GM12878 (cell line): ENCODE measurements around the gene EAF2. TPM values are rescaled to one million over a fixed set of nuclear protein-coding genes. Genes with fewer than 3 reads are reported as not detected.

ENCODE experiments used
- ATAC-seq: fragments of 200-7000 bp; cut with Tn5 transposase; 3 replicates; pipeline ENCODE4 v1.9.1; 2020; ENCODE audit warnings: mild to moderate bottlenecking, moderate library complexity
- BruUV-seq: library from RNA; stranded (reverse); fragments of 400-500 nt; replicated peaks from 2 replicates; lab custom pipeline; 2021; lab: Mats Ljungman, UMichigan
- CTCF ChIA-PET: fragments of 300-600 bp; sonication (Branson Sonifier 250); formaldehyde crosslinking; extraction: SDS; loops from one replicate; lab custom pipeline; 2021; ENCODE audit warnings: inconsistent platforms; lab: Yijun Ruan, JAX
- POLR2A ChIA-PET: fragments of 350-600 bp; formaldehyde crosslinking; extraction: SDS; loops from one replicate; lab custom pipeline; 2021; ENCODE audit warnings: inconsistent platforms; lab: Charles Lee
- RAD21 ChIA-PET: fragments of 300-600 bp; sonication (Branson Sonifier 250); formaldehyde crosslinking; loops from one replicate; lab custom pipeline; 2023; ENCODE audit warnings: antibody characterized with exemption; ENCODE audit not compliant: unreplicated experiment; lab: Charles Lee
- SMC1A ChIA-PET: fragments of 300-600 bp; sonication (Branson Sonifier 250); formaldehyde crosslinking; loops from one replicate; lab custom pipeline; 2023; ENCODE audit not compliant: unreplicated experiment, uncharacterized antibody; lab: Charles Lee
- DNase-seq: peaks from one replicate; pipeline ENCODE4 v3.0.0-alpha.2; 2011; ENCODE audit warnings: low read depth, low spot score
- FAIRE-seq: peaks from 3 replicates; lab custom pipeline; 2011; peaks lifted over from hg19 to GRCh38; lab: Jason Lieb, UNC
- H2AFZ ChIP-seq: 2 replicates; pipeline ENCODE4 v1.6.0; 2011; ENCODE audit warnings: low read depth, low read length, control low read depth; ENCODE audit not compliant: control insufficient read depth
- H3K27ac ChIP-seq: 2 replicates; pipeline ENCODE4 v1.5.1; 2011; ENCODE audit warnings: control low read depth; ENCODE audit not compliant: control insufficient read depth, insufficient read depth
- H3K27me3 ChIP-seq, 2 experiments: replicated peaks in 1 of 2; 2 replicates each; pipeline versions ENCODE4 v1.6.0 to v1.6.1; 2011; ENCODE audit warnings: low read length in 1 of 2; ENCODE audit not compliant: control insufficient read depth in 2 of 2, insufficient read depth in 2 of 2
- H3K36me3 ChIP-seq, 2 experiments: 2 replicates each; pipeline ENCODE4 v1.5.1; 2011; ENCODE audit warnings: low read length in 1 of 2; ENCODE audit not compliant: control insufficient read depth in 2 of 2, insufficient read depth in 2 of 2
- H3K4me1 ChIP-seq: 2 replicates; pipeline ENCODE4 v1.6.1; 2011; ENCODE audit warnings: mild to moderate bottlenecking, low read length, moderate library complexity, mixed read lengths; ENCODE audit not compliant: control insufficient read depth, insufficient read depth
- H3K4me2 ChIP-seq: 2 replicates; pipeline ENCODE4 v1.6.0; 2011; ENCODE audit warnings: control low read depth; ENCODE audit not compliant: control insufficient read depth, insufficient read depth
- H3K4me3 ChIP-seq: fragments of 200-600 bp; sonication (generic); 2 replicates; pipeline ENCODE4 v1.5.1; 2016
- H3K79me2 ChIP-seq: 2 replicates; pipeline ENCODE4 v1.6.0; 2011; ENCODE audit warnings: low read length; ENCODE audit not compliant: control insufficient read depth, insufficient read depth
- H3K9ac ChIP-seq: 2 replicates; pipeline ENCODE4 v1.8.0; 2011; ENCODE audit warnings: low read length, control low read depth, mixed read lengths; ENCODE audit not compliant: control insufficient read depth, insufficient read depth
- H3K9me3 ChIP-seq: replicated peaks from 3 replicates; pipeline ENCODE4 v1.5.1; 2011; ENCODE audit warnings: mild to moderate bottlenecking, low read length; ENCODE audit not compliant: control insufficient read depth, insufficient read depth
- H4K20me1 ChIP-seq: 2 replicates; pipeline ENCODE4 v1.6.0; 2011; ENCODE audit not compliant: control insufficient read depth, insufficient read depth
- CEBPB ChIP-seq, 2 experiments: fragments of 150-350 bp in 1 of 2; IDR thresholded peaks; 2 replicates each; pipeline ENCODE4 v1.6.1; 2012 to 2014; ENCODE audit warnings: low read depth in 2 of 2, low read length in 2 of 2, borderline replicate concordance in 1 of 2, inconsistent platforms in 1 of 2
- JUND ChIP-seq: IDR thresholded peaks from 2 replicates; pipeline ENCODE4 v1.6.1; 2012; ENCODE audit warnings: low read depth, mild to moderate bottlenecking, low read length, improper control_type of control experiment, moderate library complexity
- MTA2 ChIP-seq: fragments of 450-650 bp; IDR thresholded peaks from 2 replicates; pipeline ENCODE4 v1.6.1; 2016; ENCODE audit warnings: low read depth, mild to moderate bottlenecking, moderate library complexity
- NR2C2 ChIP-seq: IDR thresholded peaks from 2 replicates; pipeline ENCODE4 v1.6.1; 2011; ENCODE audit warnings: borderline replicate concordance, low read depth; ENCODE audit not compliant: control insufficient read depth, insufficient read length
- RUNX3 ChIP-seq: IDR thresholded peaks from 2 replicates; pipeline ENCODE4 v1.6.1; 2012; ENCODE audit warnings: low read length, inconsistent platforms
- SMAD5 ChIP-seq: IDR thresholded peaks from 2 replicates; pipeline ENCODE4 v1.6.1; 2016; ENCODE audit warnings: antibody characterized with exemption, low read depth
- TBL1XR1 ChIP-seq: IDR thresholded peaks from 2 replicates; pipeline ENCODE4 v1.6.1; 2012; ENCODE audit warnings: low read depth, low read length, improper control_type of control experiment
- ZNF622 ChIP-seq: fragments of 450-650 bp; IDR thresholded peaks from 2 replicates; pipeline ENCODE4 v1.6.1; 2017; ENCODE audit warnings: mild to moderate bottlenecking, inconsistent platforms
- WGBS: methylation state at CpG from one replicate; pipeline ENCODE4 v1.1.6; 2016; ENCODE audit warnings: low lambda C conversion rate; ENCODE audit not compliant: insufficient replicate concordance, insufficient coverage; ENCODE audit errors: missing lambda C conversion rate; 5-methylcytosine and 5-hydroxymethylcytosine counted together
- in situ Hi-C: fragments of 300-500 bp; cut with MboI; formaldehyde crosslinking; loops from 9 replicates; pipeline ENCODE4 v1.14.3; 2018; ENCODE audit warnings: mixed read lengths
- intact Hi-C: fragments of 100-400 bp; cut with micrococcal nuclease; formaldehyde crosslinking; loops from one replicate; pipeline ENCODE4 v1.14.2; 2022; ENCODE audit not compliant: unreplicated experiment
- polyA plus RNA-seq, 11 experiments: library from polyadenylated mRNA; depleted of rRNA in 4 of 11; unstranded in 6 of 11; stranded (reverse) in 5 of 11; fragments of >200 nt; fragmentation: Nextera tagmentation in 4 of 11; fragmentation: Illumina TruSeq in 1 of 11; extraction: Ambion mirVana in 4 of 11; extraction: Trizol in 1 of 11; gene quantifications; 1 replicate in 1 of 11; 2 replicates in 10 of 11; pipeline versions ENCODE4 v1.2.1 to v1.2.3, GENCODE V29; 2011 to 2016; ENCODE audit warnings: inconsistent platforms in 2 of 11, missing spikeins in 2 of 11, low read depth in 1 of 11
- total RNA-seq, 4 experiments: library from RNA; depleted of rRNA in 3 of 4; stranded (reverse); fragments of >200 nt in 3 of 4; fragmentation: Illumina TruSeq in 1 of 4; extraction: Trizol in 1 of 4; gene quantifications; 2 replicates each; pipeline versions ENCODE4 v1.2.1 to v1.2.3, GENCODE V29; 2013 to 2021
- TF ChIP-seq, protein P1 (sequence below): IDR thresholded peaks from 2 replicates; pipeline ENCODE4 v1.6.1; 2011; ENCODE audit warnings: low read depth, mild to moderate bottlenecking, low read length, moderate library complexity, borderline replicate concordance; ENCODE audit errors: extremely low read depth
- TF ChIP-seq, protein P2 (sequence below): fragments of 450-650 bp; IDR thresholded peaks from 2 replicates; pipeline ENCODE4 v1.6.1; 2016; ENCODE audit warnings: mild to moderate bottlenecking

The EAF2 gene
- total and polyA plus RNA-seq, 10 of the 15 experiments (the other 5 are each of a cell fraction or from before 2014, with no cell fraction given), result 47.3 to 193 (median 72.2) TPM

DNA sequence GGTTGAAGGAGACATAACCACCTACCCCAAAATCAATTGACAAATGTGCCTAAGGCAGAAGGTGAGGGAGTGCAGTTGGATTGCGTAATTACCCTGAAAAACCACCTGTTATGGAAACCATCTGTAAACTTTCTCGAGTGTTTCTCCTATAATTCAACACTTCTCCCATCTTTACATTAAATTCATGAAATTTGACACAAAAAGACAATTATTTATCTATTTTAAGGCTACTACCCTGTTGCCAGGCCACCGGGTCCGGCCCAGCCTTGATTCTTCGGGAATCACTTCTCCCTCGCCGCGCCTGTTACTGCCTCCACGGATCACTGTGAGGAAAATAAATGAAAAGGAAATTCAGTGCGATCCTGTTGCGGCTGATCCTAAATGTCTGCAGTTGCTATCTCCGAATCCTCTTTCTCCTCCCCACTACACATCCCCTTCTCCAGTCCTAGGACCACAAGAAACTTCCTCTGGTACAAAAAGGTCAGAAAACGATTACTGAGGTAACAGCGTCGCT lies 795 bp upstream of the EAF2 start:
- H3K9me3 ChIP-seq, result no peaks in the 10 kb centered on the region; the same call in 1 of the 3 replicates
- DNase-seq, result no peak
- RAD21 ChIA-PET, result interaction anchor here (1.0 to 1.4 kb wide), 3 partner anchors 23 to 257 kb away, joined by 3 to 4 read pairs (median 3); no protein-coding TSS in a partner anchor
- peak overlapping the region; percentile 87 for H2AFZ ChIP-seq
- in situ Hi-C loops, result no loop called here
- peak overlapping the region; percentile 98 for H3K27ac ChIP-seq
- peak overlapping the region; percentile 94 for H3K4me2 ChIP-seq
- BruUV-seq, result TSS peak; percentile 80
- H3K4me1 ChIP-seq, result peaks cover 7% of the 10 kb centered on the region; the same call in 1 of the 2 replicates
- no peak for ATAC-seq
- H3K9ac ChIP-seq, result peak overlapping the region; percentile 99
- no peaks in the 10 kb centered on the region for H4K20me1 ChIP-seq
- FAIRE-seq, result no peak
- POLR2A ChIA-PET, result interaction anchor here (1.2 to 3.4 kb wide), 4 partner anchors 25 to 174 kb away, joined by 3 to 21 read pairs (median 6); partner anchors contain the start of gene HCLS1
- CTCF ChIA-PET, result interaction anchor here (2.0 kb wide), 1 partner anchor 9 kb away, joined by 6 read pairs; no protein-coding TSS in a partner anchor
- SMC1A ChIA-PET, result interaction anchor here (1.0 to 13.3 kb wide), 6 partner anchors 9 to 143 kb away, joined by 3 to 171 read pairs (median 4); no protein-coding TSS in a partner anchor
- intact Hi-C loops, result loop anchor here (10.0 kb wide), 1 partner anchor 421 kb away; no protein-coding TSS in a partner anchor
- H3K79me2 ChIP-seq, result peaks cover 79% of the 10 kb centered on the region
- TF ChIP-seq RUNX3 (peak; percentile 22; the same call in 1 of the 2 replicates), NR2C2 (no peak), ZNF622 (no peak), JUND (no peak), MTA2 (peak; percentile 18; the same call in 1 of the 2 replicates), TBL1XR1 (no peak), CEBPB (IDR thresholded peaks at IDR 0.05; ENCODE audit: borderline replicate concordance in 1 of 2, low read depth in 2 of 2, low read length in 2 of 2) (peak in 1 of 2 experiments; percentile 82; a peak in 2 of 4 replicates), SMAD5 (no peak)
- TF ChIP-seq, protein P1, sequence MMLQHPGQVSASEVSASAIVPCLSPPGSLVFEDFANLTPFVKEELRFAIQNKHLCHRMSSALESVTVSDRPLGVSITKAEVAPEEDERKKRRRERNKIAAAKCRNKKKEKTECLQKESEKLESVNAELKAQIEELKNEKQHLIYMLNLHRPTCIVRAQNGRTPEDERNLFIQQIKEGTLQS, result no peak
- TF ChIP-seq, protein P2, sequence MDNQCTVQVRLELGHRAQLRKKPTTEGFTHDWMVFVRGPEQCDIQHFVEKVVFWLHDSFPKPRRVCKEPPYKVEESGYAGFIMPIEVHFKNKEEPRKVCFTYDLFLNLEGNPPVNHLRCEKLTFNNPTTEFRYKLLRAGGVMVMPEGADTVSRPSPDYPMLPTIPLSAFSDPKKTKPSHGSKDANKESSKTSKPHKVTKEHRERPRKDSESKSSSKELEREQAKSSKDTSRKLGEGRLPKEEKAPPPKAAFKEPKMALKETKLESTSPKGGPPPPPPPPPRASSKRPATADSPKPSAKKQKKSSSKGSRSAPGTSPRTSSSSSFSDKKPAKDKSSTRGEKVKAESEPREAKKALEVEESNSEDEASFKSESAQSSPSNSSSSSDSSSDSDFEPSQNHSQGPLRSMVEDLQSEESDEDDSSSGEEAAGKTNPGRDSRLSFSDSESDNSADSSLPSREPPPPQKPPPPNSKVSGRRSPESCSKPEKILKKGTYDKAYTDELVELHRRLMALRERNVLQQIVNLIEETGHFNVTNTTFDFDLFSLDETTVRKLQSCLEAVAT, result 0 out of 2 replicates have a peak, but pooled peaks have one; percentile 61
- TF ChIP-seq, all 136 proteins: peak for 4
- H3K36me3 ChIP-seq, result peaks cover 0 to 8% of the 10 kb centered on the region in 2 experiments; a peak in 2 of 4 replicates
- 2% methylated on average over 15 of the region's 15 CpGs for WGBS
- no peaks in the 10 kb centered on the region for H3K27me3 ChIP-seq
- H3K4me3 ChIP-seq, result peak overlapping the region; percentile 95
